ENCODE results near the gene SAMSN1.

- TF ChIP-seq CTCF (IDR thresholded peaks at IDR 0.05) (no peak), POLR2A (IDR thresholded peaks at IDR 0.05) (no peak)
These were observed 45.2 kb downstream of the SAMSN1 start for GRCh38 chr21:14500873-14501272.

Measured in uterus (tissue), 2 donors.